RKO (cell line): ENCODE results near the gene D2HGDH.
"Not testable (repeated sequence)": the region's sequence is repeated elsewhere in the genome, so short reads cannot be mapped to it uniquely, and the experiment has no call there.

Experiments used
- DNase-seq: peaks from one replicate; pipeline ENCODE4 v3.0.0-alpha.2; 2016; ENCODE audit warnings: low spot score

The D2HGDH gene

DNA sequence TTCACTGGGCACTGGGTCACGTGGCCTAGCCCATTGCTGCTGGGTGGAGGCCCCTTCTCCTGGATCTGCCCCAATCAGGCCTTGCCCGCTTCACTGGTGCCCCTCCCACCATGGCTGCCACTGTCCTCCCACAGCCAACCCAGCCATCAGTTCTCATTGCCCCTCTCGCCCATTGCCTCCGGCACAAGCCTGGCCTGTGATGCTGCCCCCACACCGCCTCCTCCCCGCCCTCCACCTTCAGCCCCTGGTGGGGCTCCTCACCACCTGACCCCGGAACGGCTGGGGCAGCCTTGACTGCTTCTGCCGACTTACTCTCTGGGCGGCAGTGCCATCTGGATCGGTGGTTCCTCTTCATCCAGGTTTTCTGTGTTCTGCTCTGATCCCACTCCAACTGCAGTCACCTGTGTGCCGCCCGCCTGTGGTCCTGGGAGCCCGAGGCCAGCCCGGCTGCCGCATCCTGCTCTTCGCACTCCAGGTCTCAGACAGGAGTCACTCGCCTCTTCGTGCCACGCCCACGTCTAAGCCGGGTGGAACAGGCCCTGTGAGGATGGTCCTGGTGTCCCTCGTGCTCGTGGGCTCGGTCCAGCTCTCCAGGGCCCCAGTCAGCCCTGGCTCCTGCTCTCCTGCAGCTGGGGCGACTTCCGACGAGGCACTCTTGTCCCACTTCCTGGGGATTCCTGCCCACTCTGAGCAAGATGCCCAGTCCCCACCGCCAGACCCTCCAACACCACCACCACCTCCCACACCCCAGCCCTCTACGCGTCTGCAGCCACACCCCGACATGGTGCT is 14.2 kb downstream of the D2HGDH start:
- no peak for DNase-seq

DNA sequence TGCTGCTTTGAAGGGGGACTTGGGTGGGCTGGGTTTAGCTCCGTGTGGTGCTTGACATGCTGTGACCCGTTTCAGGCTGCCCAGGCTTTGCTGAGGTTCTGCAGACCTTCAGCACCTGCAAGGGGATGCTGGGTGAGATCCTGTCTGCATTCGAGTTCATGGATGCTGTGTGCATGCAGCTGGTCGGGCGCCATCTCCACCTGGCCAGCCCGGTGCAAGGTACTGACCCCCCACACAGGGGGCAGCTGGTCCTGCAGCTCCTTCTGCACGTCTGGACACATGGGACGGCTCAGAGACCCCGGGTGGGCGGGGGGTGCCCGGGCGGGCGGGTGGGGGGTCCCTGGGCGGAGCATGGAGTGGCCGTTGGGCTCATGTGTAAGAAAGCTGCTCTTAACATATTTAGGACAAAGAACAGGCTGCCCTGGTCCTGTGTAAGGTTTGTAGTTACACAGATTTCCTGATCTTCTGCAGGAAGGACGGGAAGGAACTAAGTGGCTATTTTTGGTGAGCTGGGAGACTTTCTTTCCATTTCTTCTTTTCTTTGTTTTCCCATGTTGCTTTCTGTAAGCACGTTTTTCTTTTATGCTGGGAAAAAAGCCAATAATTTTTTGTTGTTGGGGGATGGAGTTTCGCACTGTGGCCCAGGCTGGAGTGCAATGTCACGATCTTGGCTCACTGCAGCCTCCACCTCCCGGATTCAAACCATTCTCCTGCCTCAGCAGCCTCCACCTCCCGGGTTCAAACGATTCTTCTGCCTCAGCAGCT is 15.8 kb downstream of the D2HGDH start:
- DNase-seq, result no peak

DNA sequence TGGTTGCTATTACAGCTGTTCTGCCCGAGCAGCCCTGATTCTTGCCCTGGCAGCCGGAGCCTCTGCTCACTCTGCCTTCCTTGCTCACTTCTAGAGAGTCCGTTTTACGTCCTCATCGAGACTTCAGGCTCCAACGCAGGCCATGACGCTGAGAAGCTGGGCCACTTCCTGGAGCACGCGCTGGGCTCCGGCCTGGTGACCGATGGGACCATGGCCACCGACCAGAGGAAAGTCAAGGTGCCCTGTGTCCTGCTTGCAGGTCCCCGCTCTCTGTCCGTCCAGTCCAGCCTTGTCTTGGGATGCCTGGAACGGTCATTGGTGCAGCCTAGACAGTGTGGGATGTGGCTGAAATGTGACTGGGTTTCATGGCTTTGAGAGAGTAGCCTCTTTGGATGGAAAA is 16.7 kb downstream of the D2HGDH start:
- no peak for DNase-seq

DNA sequence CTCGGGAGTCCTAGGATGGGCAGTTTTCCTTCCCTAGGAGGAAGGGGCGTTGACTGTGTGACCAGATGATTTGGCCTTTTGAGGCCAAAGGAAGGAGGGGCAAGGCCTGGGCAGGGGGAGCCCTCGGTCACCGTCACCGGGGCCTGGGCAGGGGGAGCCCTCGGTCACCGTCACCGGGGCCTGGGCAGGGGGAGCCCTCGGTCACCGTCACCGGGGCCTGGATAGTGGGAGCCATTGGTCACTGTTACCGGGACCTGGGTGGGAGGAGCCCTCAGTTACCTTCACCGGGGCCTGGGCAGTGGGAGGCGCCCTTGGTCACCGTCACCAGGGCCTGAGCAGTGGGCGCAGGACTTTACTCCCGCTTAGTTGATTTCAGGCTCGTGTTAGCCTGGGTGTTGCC is 17.3 kb downstream of the D2HGDH start:
- DNase-seq, result no peak

DNA sequence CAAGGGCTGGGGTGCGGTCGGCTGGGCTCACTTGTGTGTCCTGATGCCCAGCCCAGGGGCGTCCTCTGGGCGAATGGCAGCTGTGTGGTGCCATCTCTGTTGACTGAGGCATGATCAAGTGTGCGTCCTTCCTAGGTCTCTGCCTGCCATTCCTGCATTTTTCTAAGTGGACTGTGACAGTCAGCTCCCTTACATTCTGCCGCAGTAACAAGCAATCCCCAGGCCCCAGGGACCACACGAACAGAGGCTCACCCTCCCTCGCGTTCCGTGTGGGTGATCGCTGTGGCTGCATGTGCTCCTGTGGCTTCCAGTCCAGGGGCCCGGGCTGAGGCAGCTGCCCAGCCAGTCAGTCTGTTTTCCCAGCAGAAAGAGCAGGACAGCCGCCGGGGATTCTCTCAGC is 17.8 kb downstream of the D2HGDH start:
- DNase-seq, result no peak

DNA sequence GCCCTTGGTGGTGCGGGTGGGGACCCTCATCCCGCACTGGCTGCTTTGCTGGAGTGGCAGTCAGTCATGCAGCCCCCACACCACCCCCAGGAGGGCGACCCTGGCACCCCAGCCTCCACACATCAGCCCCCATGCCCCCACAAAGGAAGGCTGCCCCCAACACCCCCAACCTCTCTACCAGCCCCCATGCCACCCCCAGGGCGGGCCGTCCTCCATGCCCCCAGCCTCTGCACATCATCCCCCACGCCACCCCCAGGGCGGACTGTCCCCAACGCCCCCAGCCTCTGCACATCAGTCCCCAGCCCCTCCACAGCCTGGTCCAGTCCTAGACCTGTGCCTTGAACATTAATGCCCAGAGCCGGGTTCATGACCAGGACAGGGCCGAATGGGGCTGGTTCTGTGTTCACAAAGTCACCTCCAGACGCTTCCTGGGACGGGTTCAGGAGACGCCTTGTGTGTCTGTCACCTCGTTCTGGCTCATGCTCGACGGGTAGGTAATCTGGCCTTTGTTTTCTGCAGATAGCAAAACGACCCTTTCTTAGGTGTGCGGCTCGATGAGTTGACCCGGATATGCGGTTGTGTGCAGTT is 18.4 kb downstream of the D2HGDH start:
- DNase-seq, result no peak

DNA sequence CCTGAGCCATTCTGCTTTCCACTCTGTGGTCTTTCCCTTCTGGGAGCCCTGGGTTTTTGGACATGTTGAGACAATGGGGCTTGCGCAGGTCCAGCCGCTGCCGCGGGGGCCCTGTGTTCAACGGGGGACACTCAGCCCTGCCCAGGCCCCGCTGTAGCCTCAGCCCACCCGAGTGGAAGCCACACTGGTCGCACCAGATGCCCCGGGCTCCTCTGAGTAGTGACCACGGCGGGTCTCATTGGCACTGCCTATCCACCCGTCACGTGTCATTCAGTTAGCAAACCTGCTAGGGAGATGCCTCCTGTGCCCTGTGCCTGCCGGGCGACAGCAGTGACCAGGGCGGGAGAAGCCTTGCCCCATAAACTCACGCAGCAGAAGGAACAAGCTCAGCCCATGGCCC is 19.1 kb downstream of the D2HGDH start:
- DNase-seq, result no peak

DNA sequence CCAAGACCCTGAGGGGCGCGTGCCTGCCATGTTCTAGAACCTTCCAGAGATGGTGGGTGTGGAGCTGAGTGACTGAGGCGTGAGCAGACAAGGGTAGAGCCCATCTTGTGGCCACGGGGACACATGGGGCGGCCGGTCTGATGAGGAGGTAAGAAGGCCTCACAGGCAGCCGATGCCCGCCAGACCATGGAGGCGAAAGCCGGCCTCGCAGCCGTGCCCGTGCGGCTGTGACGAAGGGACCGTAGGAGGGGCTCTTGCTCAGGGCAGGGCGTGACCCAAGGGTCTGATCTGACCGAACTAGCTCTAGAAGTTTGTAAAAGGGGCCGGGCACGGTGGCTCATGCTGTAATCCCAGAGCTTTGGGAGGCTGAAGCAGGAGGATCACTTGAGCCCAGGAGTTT is 19.6 kb downstream of the D2HGDH start:
- DNase-seq, result no peak

DNA sequence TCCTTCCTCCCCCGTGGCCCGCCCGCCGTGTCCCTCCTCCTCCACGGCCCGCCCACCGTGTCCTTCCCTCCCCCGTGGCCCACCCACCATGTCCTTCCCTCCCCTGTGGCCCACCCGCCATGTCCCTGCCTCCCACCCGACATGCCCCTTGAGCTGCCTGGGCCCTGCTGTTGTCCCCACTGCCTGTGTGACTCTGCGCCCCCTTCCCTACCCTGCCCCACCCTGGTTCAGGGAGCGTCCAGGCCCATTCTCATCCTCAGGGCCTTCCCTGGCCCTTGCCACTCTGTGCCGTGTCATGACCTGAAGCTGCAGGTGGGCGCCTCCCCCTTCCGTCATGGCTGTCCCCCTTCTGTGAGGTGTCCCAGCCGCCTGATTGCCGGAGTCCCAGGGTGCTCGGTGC is 20.7 kb downstream of the D2HGDH start:
- DNase-seq, result no peak

DNA sequence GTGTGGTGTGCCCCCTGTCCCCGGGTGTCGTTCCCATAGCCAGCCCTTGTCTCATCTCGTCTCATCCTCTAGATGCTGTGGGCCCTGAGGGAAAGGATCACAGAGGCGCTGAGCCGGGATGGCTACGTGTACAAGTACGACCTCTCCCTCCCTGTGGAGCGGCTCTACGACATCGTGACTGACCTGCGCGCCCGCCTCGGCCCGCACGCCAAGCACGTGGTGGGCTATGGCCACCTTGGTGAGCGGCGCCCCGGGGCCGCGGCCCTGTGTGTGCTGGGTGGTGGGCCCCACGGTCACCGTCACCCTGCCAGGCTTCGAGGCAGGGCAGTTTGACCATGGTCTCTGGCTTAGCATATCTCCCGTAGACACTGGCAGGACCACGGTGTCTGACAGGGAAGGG is 21.3 kb downstream of the D2HGDH start:
- DNase-seq, result no peak

DNA sequence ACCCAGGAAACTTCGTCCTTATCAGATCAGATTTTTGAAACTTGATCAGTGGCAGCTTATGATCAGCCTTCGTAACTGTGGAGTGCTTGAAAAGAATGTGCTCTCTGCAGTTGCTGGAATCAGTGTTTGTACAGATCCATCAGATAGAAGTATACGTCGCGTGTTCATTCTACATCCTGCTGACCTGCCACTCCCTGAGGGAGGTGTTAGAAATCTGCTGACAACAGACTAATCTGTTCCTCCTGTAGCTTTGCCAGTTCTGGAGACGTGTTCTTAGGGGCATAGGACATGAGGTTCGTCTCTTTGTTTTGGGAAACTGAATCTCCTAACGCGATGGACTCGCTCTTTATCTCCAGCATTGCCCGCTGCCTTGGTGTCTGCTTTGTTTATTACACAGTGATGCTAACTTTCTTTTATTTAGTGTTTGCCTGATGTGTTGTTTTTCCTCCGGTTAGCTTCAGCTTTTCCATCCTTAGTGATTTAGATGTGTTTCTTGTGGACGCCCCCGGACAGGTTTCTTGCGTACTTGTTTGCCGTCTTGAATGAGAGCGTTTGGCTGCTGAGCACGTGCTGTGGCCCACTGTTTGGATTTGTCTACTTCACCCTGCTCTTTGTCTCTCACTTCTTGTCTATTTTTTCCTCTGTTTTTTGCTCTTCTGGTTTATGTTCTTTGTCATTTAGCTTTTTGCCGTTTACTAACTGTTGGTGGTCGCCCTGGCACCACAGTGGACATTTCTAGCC is 24.8 kb downstream of the D2HGDH start:
- DNase-seq, result no peak

DNA sequence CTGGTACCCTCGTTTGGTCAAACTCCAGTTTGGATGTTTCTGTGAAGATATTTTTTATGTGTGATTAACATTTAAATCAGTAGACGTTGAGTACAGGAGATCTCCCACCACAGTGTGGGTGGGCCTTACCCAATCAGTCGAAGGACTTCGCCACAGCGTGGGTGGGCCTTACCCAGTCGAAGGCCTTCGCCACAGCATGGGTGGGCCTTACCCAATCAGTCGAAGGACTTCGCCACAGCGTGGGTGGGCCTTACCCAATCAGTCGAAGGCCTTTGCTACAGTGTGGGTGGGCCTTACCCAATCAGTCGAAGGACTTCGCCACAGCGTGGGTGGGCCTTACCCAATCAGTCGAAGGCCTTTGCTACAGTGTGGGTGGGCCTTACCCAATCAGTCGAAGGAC is 25.5 kb downstream of the D2HGDH start:
- DNase-seq, result not testable (repeated sequence)

DNA sequence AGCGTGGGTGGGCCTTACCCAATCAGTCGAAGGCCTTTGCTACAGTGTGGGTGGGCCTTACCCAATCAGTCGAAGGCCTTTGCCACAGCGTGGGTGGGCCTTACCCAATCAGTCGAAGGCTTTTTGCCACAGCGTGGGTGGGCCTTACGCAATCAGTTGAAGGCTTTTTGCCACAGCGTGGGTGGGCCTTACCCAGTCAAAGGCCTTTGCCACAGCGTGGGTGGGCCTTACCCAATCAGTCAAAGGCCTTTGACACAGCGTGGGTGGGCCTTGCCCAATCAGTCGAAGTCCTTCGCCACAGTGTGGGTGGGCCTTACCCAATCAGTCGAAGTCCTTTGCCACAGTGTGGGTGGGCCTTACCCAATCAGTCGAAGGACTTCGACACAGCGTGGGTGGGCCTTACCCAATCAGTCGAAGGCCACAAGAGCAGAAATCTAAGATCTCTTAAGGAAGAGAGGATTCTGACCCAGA is 25.9 kb downstream of the D2HGDH start:
- no peak for DNase-seq

DNA sequence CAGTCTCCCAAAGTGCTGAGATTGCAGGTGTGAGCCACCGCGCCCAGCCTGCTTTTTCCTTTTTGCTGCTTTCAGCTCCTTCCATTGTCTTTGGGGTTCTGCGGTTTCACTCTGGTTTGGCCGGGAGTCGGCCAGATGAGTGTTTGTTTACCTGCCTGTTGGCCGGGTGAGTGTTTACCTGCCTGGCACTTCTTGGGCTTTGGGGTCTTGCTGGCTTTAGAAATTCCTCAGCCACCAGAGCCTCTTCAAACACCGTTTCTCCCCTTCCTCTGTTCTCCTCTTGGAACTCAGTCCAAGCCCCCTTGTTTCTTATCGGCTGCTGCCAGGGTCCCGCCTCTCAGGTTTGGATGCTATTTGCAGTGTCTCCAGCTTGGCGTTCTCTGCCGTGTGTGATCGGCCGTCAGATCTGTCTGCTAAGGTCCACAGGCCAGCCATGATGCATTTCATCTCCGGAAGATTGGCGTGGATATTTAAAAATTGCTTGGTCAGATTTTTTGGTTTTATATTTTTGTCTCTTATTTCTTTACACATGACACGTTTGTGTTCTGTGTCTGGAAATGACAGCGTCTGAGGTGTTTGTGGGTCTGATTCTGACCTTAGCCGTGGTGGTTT is 28.0 kb downstream of the D2HGDH start:
- no peak for DNase-seq

DNA sequence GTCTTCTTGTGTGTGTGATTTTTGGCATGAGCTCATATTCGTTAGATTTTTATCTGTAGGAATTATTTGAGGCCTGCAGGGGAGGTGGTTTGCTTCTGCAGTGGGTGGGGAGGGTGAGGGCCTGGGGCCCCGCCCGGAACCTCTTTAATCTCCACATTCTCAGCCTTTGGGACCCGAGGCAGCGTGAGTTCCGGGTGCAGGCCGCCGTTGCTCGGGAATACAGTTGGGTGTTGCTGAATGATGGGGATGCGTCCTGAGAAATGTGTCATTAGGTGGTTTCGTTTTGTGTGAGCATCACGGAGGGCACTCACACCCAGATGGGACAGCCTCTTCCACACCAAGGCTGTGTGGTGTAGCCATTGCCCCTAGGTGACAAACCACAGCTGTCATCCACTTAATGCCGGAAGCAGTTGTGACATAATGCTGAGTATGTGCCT is 28.5 kb downstream of the D2HGDH start:
- DNase-seq, result no peak

DNA sequence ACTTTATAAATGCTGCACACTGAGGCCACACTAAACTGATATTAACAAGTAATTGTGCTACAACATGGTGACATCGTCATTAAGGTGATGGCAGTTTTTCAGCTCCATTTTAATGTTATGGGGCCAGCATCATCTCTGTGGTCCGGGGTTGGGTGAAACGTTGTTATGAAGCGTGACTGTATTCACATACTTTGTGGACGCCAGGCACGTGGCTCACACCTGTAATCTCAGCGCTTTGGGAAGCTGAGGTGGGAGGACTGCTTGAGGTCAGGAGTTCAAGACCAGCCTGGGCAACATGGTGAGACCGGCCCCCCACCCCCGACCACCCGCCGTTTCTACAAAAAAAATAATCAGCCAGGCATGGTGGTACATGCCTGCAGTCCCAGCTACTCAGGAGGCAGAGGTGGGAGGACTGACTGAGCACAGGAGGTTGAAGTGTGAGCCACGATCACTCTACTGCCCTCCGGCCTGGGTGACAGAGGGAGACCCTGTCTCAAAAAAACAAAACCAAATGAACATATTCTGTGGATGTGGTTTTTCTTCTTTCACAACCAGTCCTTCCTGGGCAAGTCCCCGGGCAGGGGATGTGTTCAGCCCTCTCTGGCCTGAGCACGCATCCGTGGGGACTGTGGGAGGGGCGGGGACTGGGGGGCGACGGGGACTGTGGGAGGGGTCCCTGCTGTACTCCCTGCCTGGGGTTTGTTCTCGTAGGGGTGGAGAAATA is 29.3 kb downstream of the D2HGDH start:
- DNase-seq, result no peak

DNA sequence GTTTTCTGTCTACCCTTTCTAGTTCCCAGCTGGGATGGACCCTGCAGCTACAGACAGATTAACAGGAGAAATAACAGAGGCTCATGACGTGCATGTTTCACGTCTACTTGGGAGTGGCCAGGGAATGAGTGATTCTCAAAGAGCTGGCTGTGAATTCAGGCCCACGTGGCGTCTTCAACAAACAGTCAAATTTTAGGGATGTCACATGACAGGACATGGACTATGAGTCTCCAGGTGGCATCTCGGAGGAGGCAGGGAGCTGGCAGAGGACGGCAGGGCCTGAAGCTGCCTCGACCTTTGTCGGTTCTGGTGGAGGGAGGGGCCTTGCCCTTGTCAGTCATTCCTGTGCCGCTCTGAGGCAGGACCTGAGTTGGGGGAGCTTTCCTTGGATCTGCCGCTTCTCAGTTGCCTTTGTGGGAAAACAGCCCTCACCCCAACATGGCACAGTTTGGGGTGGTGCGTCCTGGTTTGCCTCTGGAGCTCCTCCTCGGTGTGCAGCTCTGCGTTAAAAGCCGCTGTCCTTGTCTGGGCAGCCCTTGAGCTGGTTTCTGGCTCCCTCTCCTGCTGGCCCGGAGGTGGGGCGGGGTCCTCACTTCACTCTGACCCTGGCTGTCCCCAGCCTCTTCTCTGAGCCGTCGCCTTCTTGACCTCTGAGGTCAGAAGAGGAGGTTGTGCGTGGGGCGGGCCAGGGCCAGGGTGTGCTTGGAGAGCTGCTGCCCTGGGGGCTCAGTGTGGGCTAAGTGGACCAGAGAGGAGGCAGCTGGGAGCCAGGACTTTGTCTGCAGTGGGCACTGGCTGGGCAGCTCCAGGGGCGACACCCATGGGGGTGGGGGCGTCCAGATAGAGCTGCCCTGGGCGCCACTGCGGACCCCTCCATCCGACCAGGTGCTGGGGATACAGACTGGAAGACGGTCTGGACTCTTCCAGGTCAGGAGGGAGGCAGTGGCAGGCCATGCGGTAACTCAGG is 30.1 kb downstream of the D2HGDH start:
- DNase-seq, result no peak

DNA sequence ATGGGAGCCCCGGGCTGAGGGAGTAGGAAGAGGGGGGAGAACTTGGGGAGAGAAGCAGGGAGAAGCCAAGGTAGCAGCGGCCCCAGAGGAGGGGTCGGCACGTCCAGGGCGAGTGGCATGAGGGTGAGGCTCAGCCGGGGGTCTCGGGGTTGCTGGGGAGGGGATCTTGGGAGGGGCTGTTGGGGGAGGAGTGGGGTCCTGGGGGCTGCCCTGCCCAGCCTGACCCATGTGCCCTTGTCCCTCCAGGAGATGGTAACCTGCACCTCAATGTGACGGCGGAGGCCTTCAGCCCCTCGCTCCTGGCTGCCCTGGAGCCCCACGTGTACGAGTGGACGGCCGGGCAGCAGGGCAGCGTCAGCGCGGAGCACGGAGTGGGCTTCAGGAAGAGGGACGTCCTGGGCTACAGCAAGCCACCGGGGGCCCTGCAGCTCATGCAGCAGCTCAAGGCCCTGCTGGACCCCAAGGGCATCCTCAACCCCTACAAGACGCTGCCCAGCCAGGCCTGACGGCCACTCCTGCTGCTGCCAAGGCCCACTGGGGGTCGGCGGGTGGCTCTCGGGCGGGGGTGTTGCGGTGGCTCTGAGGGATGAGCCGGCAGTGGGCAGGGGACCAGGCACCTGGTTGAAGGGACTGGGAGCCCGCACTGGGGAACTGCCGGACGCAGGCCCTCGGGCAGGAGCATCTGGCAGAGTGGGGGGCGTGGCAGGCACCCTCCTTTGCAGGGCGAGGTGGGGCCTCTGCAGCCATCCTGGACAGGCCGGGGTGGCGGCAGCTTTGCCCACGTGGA is 33.2 kb downstream of the D2HGDH start:
- DNase-seq, result no peak

DNA sequence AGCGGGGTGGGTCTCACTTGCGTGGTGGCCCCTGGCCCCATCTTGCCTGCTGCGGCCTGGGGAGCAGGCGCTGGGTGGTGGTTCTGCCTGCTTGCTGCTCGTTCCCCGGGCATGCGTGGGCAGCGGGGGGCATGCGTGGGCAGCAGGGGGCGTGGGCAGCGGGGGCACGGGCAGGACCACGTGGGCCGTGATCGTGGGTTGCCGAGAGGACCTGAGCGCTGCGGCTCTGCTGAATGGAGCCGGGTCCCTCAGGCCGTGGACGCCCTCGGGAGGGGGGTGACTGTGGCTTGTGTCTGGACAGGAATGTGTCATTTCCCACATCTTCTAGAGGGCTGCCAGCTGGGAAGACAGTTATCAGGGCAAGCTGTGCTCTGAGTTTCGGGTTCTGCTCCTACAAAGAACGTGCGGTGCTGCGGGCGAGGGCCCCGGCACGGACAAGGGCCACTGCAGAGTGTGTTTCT is 33.9 kb downstream of the D2HGDH start:
- DNase-seq, result no peak
